Endothelial cell of umbilical vein (primary cell): ENCODE data around the gene NEK7. TPM values are rescaled to one million over a fixed set of nuclear protein-coding genes. Genes with fewer than 3 reads are reported as not detected.

Experiments
- BruUV-seq: library from RNA; stranded (reverse); fragments of 400-500 nt; replicated peaks from 2 replicates; lab custom pipeline; 2021; lab: Mats Ljungman, UMichigan
- CTCF ChIA-PET: fragments of 300-600, 350-600 bp; sonication (Branson Sonifier 250); formaldehyde crosslinking; loops from one replicate; lab custom pipeline; 2021; ENCODE audit warnings: antibody characterized with exemption, inconsistent platforms; lab: Charles Lee
- POLR2A ChIA-PET: fragments of 300-600, 350-600 bp; sonication (Branson Sonifier 250); formaldehyde crosslinking; loops from one replicate; lab custom pipeline; 2021; ENCODE audit warnings: antibody characterized with exemption, inconsistent platforms; lab: Charles Lee
- DNase-seq: peaks from one replicate; pipeline ENCODE4 v3.0.0-alpha.2; 2011; ENCODE audit warnings: low read depth, low spot score
- FAIRE-seq: peaks from 2 replicates; lab custom pipeline; 2011; peaks lifted over from hg19 to GRCh38; lab: Jason Lieb, UNC
- H2AFZ ChIP-seq: 2 replicates; pipeline ENCODE4 v1.6.0; 2012; ENCODE audit warnings: low read depth, low read length, control low read depth, inconsistent platforms
- H3K27ac ChIP-seq: 2 replicates; pipeline ENCODE4 v1.5.1; 2011; ENCODE audit warnings: low read depth, mild to moderate bottlenecking, control low read depth, low read length, moderate library complexity; ENCODE audit not compliant: insufficient read depth
- H3K27me3 ChIP-seq, 2 experiments: 2 replicates each; pipeline versions ENCODE4 v1.6.0 to v1.6.1; 2011; ENCODE audit warnings: low read length in 2 of 2, mixed read lengths in 1 of 2; ENCODE audit not compliant: control insufficient read depth in 2 of 2, insufficient read depth in 2 of 2
- H3K36me3 ChIP-seq, 2 experiments: 2 replicates in 1 of 2; 3 replicates in 1 of 2; pipeline ENCODE4 v1.5.1; 2011; ENCODE audit warnings: low read length in 2 of 2, mild to moderate bottlenecking in 1 of 2, moderate library complexity in 1 of 2; ENCODE audit not compliant: control insufficient read depth in 2 of 2, insufficient read depth in 2 of 2; ENCODE audit errors: extremely low read depth in 1 of 2
- H3K4me1 ChIP-seq: 3 replicates; pipeline ENCODE4 v1.5.1; 2011; ENCODE audit warnings: mild to moderate bottlenecking, low read length; ENCODE audit not compliant: control insufficient read depth, insufficient read depth; ENCODE audit errors: extremely low read depth
- H3K4me2 ChIP-seq: 2 replicates; pipeline ENCODE4 v1.6.1; 2011; ENCODE audit warnings: low read length, control low read depth, mixed read lengths; ENCODE audit not compliant: insufficient read depth
- H3K4me3 ChIP-seq, 3 experiments: fragments of 200-600 bp in 1 of 3; sonication (generic), shearing (Covaris generic) in 1 of 3; replicated peaks in 1 of 3; 2 replicates each; pipeline ENCODE4 v1.5.1; 2011 to 2016; ENCODE audit warnings: control low read depth in 3 of 3, low read length in 3 of 3, mild to moderate bottlenecking in 2 of 3, inconsistent platforms in 1 of 3, low read depth in 1 of 3, moderate library complexity in 1 of 3; ENCODE audit not compliant: insufficient read depth in 1 of 3
- H3K79me2 ChIP-seq: 2 replicates; pipeline ENCODE4 v1.6.0; 2012; ENCODE audit warnings: low read length, inconsistent platforms; ENCODE audit not compliant: control insufficient read depth, insufficient read depth
- H3K9ac ChIP-seq: replicated peaks from 2 replicates; pipeline ENCODE3; 2011; ENCODE audit warnings: low read length, control low read depth; ENCODE audit not compliant: insufficient read depth; ENCODE audit errors: extremely low read depth
- H3K9me1 ChIP-seq: replicated peaks from 3 replicates; pipeline ENCODE4 v1.6.0; 2011; ENCODE audit warnings: mild to moderate bottlenecking, low read length; ENCODE audit not compliant: control insufficient read depth, insufficient read depth; ENCODE audit errors: extremely low read depth
- H3K9me3 ChIP-seq: replicated peaks from 2 replicates; pipeline ENCODE4 v1.5.1; 2012; ENCODE audit warnings: low read length, inconsistent platforms; ENCODE audit not compliant: control insufficient read depth, insufficient read depth
- H4K20me1 ChIP-seq: replicated peaks from 2 replicates; pipeline ENCODE3; 2011; ENCODE audit warnings: mild to moderate bottlenecking, low read length; ENCODE audit not compliant: control insufficient read depth, insufficient read depth; ENCODE audit errors: extremely low read depth
- EZH2 ChIP-seq: IDR thresholded peaks from 2 replicates; pipeline ENCODE4 v1.6.1; 2012; ENCODE audit warnings: borderline replicate concordance, low read depth, mild to moderate bottlenecking, moderate library complexity, low read length, inconsistent platforms; ENCODE audit not compliant: severe bottlenecking
- FOS ChIP-seq: IDR thresholded peaks from 2 replicates; pipeline ENCODE4 v1.6.1; 2011; ENCODE audit warnings: mild to moderate bottlenecking, low read length, moderate library complexity, borderline replicate concordance; ENCODE audit not compliant: insufficient read depth
- GATA2 ChIP-seq: IDR thresholded peaks from 2 replicates; pipeline ENCODE4 v1.7.0; 2011; ENCODE audit warnings: low read depth, mild to moderate bottlenecking, moderate library complexity, mixed read lengths, low read length; ENCODE audit not compliant: insufficient read length, insufficient read depth
- JUN ChIP-seq: IDR thresholded peaks from 2 replicates; pipeline ENCODE4 v1.6.1; 2011; ENCODE audit warnings: borderline replicate concordance, low read depth; ENCODE audit not compliant: insufficient read length, insufficient read depth
- MYC ChIP-seq: IDR thresholded peaks from one replicate; pipeline ENCODE4 v1.6.1; 2011; ENCODE audit warnings: mild to moderate bottlenecking, low read depth, low read length
- POLR2A ChIP-seq: IDR thresholded peaks from 2 replicates; pipeline ENCODE4 v1.6.1; 2012; ENCODE audit warnings: low read depth, mild to moderate bottlenecking, control low read depth, low read length
- POLR2AphosphoS5 ChIP-seq: IDR thresholded peaks from 2 replicates; pipeline ENCODE4 v1.6.1; 2012; ENCODE audit warnings: low read depth, mild to moderate bottlenecking, control low read depth, low read length, moderate library complexity; ENCODE audit not compliant: insufficient read depth
- dilution Hi-C: fragments of 300-500 bp; cut with MboI; formaldehyde crosslinking; loops from one replicate; pipeline ENCODE4 v1.15.0; 2019; ENCODE audit warnings: low sequenced_read_pairs; ENCODE audit not compliant: extremely low pct_ligation_motif_present
- intact Hi-C: fragments of 100-400 bp; cut with micrococcal nuclease; formaldehyde crosslinking; loops from one replicate; pipeline ENCODE4 v1.10.0; 2022
- polyA plus RNA-seq, 4 experiments: library from polyadenylated mRNA; depleted of rRNA in 3 of 4; stranded (reverse) in 3 of 4; unstranded in 1 of 4; fragments of >200 nt; gene quantifications; 2 replicates each; pipeline versions ENCODE4 v1.2.1 to v1.2.3, GENCODE V29; 2011 to 2012; ENCODE audit warnings: missing spikeins in 1 of 4
- total RNA-seq: library from RNA; stranded (reverse); gene quantifications from 2 replicates; pipeline ENCODE4 v1.2.3, GENCODE V29; 2021
- TF ChIP-seq, protein P1 (sequence below), 2 donors: IDR thresholded peaks; 1 replicate in 1 of 2; 2 replicates in 1 of 2; pipeline ENCODE4 v1.5.1; 2011; ENCODE audit warnings: low read length in 2 of 2, mild to moderate bottlenecking in 2 of 2, moderate library complexity in 2 of 2, control low read depth in 1 of 2, inconsistent platforms in 1 of 2, low read depth in 1 of 2; ENCODE audit not compliant: insufficient read depth in 1 of 2; ENCODE audit errors: extremely low read depth in 1 of 2
- TF ChIP-seq, protein P2 (sequence below): IDR thresholded peaks from 2 replicates; pipeline ENCODE4 v1.6.1; 2011; ENCODE audit not compliant: insufficient read depth, insufficient read length

NEK7 gene
- total and polyA plus RNA-seq, 2 donors (not counting 3 experiments of a cell fraction or from before 2014, with no cell fraction given), result 22.6 to 45.7 TPM

DNA sequence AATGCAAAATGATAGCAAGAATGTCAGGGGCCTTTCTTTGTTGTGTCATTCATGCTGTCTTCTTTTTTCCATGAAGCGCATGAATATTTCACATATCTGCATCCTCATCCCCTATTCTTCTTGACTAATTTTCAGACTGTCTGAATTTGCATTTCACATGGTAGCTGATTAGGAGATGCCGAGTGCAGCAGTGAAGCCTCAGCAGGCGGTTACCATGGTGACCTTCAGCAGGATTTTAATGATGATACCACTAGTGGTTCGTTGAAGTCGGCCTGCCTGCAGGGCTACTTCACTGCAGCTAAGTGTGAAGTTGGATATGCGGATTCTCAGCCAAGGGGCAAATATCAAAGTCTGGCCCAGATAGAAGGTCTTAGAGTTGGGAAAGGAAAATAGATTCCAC is 141.8 kb downstream of the NEK7 start:
- dilution Hi-C loops, result no loop called here
- peaks cover 0 to 5% of the 10 kb centered on the region in 2 experiments for H3K36me3 ChIP-seq
- no peaks in the 10 kb centered on the region for H3K9me3 ChIP-seq
- ChIA-PET CTCF (interaction anchor here (0.6 to 1.6 kb wide), 4 partner anchors 34 to 734 kb away, joined by 3 to 4 read pairs (median 3); no protein-coding TSS in a partner anchor), POLR2A (no interaction called here)
- H3K27me3 ChIP-seq, result no peaks in the 10 kb centered on the region
- H4K20me1 ChIP-seq, result no peaks in the 10 kb centered on the region
- no peak overlapping the region for H3K4me2 ChIP-seq
- FAIRE-seq (no peak), DNase-seq (no peak)
- H3K9ac ChIP-seq, result no peak overlapping the region
- no peaks in the 10 kb centered on the region for H3K9me1 ChIP-seq
- H3K4me3 ChIP-seq, result no peak overlapping the region
- H2AFZ ChIP-seq, result no peak overlapping the region
- peaks cover 2% of the 10 kb centered on the region for H3K79me2 ChIP-seq
- no TSS peak for BruUV-seq
- intact Hi-C loops, result no loop called here
- H3K27ac ChIP-seq, result no peak overlapping the region
- H3K4me1 ChIP-seq, result no peaks in the 10 kb centered on the region
- TF ChIP-seq, protein P1, sequence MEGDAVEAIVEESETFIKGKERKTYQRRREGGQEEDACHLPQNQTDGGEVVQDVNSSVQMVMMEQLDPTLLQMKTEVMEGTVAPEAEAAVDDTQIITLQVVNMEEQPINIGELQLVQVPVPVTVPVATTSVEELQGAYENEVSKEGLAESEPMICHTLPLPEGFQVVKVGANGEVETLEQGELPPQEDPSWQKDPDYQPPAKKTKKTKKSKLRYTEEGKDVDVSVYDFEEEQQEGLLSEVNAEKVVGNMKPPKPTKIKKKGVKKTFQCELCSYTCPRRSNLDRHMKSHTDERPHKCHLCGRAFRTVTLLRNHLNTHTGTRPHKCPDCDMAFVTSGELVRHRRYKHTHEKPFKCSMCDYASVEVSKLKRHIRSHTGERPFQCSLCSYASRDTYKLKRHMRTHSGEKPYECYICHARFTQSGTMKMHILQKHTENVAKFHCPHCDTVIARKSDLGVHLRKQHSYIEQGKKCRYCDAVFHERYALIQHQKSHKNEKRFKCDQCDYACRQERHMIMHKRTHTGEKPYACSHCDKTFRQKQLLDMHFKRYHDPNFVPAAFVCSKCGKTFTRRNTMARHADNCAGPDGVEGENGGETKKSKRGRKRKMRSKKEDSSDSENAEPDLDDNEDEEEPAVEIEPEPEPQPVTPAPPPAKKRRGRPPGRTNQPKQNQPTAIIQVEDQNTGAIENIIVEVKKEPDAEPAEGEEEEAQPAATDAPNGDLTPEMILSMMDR (IDR thresholded peaks at IDR 0.05; ENCODE audit: extremely low read depth in 1 of 2, insufficient read depth in 1 of 2, low read depth in 1 of 2, low read length in 2 of 2), result no peak
- no peak for TF ChIP-seq POLR2AphosphoS5
- TF ChIP-seq JUN, result no peak
- no peak for TF ChIP-seq FOS
- no peak for TF ChIP-seq GATA2
- no peak for TF ChIP-seq EZH2
- no peak for TF ChIP-seq POLR2A
- TF ChIP-seq, protein P2, sequence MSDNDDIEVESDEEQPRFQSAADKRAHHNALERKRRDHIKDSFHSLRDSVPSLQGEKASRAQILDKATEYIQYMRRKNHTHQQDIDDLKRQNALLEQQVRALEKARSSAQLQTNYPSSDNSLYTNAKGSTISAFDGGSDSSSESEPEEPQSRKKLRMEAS, result no peak
- TF ChIP-seq MYC, result no peak
